GM10847 (cell line): ENCODE measurements around the gene LTK.

Source experiments
- POLR2A ChIP-seq: IDR thresholded peaks from 2 replicates; pipeline ENCODE4 v1.6.1; 2011; ENCODE audit not compliant: insufficient read length; ENCODE audit errors: extremely low read depth

LTK gene

DNA sequence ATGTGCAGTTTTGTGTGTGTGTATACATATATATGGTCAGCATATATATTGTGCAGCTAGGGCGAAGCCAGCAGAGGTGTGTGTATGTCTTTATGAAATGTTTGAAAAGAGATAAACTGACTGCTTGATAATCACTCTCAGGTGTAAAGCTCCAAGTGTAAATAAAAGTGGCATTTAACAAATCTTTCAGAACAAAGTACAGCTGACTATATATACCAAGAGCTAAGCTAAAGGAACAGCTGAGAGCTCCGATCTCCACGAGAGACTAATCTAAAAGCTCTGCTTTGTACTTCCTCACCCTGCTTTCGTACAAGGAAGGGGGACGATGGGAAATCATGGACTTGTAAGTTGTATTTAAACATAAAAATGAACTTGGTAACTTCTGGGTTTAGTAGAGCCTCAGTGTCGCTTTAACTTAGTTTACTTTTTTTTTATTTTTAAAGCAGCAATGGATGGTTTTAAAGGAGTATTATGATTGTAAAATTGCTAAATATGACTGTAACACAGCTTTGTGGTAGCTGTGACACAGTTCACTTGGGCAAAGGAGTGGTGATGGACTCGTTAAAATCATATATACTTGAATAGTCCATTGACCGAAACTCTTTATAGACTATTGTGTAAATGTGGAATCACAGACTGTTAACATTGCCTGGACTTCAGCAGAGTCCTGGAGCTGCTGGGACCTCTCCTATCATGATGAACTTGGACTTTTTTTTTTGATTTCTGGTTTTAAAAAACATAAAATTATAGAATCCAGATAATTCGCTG is 31.3 kb downstream of the LTK start:
- TF ChIP-seq POLR2A: no peak

DNA sequence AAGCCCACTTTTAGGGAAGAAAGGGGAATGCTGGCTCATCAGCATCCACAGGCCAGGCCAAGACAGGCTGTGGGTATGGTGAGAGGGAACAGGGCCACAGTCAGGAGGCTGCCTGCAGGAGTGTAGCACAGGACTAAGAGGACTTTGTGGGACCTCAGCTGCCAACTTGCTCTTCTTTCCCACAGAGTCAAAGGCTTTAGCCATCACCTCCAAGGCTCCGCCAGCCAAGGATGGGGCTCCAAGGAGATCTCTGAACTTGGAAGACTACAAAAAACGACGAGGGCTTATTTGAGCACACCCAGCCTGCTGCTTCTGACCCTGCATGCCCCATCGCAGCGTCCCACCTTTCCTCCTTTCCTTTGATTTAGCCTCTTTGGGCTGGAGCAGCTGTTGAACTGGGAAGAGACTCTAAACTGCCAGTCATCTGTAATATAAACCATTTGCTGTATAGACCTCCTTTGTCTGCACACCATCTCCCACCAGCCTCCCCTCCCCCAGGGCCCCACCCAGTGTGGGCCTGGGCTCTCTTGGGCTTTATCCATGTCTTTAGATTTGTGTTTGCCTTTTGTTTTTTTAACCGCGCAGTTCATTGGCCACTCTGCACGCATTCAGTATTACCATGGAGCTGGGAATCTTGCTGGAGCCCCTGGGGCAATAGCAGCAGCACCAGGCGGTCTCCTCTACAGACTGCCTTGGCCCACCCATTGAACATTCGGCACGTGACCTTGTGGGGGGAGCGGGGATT is 33.1 kb downstream of the LTK start:
- no peak for TF ChIP-seq POLR2A

DNA sequence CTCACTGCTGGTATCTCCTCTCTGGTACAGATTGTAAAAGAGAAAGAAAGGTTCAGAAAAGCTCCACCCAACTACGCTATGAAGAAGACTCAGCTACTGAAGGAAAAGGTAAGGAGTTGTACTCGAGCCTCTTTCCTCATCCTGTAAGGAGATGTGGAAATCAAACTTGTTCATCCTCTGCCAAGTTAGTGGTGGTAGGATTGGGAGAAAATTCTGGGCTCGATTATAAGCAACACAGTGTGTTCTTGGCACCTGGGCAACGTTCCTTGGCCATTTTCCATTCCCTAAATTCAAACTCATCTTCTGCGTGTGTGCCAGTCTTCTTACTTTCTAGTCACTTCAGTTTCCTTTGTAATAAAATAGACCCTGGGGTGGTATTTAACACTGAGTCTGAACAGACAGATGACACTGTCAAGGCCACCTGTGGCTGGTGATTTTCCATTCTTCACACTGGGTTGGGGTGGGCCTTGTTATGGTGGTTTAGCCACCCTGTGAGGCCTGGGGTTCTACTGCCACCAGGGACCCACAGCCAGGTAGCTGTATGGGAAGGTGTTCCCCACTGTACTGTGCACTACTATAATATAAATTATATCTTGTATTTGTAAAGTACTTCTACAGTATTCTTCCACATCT is 37.1 kb downstream of the LTK start:
- TF ChIP-seq POLR2A: no peak

DNA sequence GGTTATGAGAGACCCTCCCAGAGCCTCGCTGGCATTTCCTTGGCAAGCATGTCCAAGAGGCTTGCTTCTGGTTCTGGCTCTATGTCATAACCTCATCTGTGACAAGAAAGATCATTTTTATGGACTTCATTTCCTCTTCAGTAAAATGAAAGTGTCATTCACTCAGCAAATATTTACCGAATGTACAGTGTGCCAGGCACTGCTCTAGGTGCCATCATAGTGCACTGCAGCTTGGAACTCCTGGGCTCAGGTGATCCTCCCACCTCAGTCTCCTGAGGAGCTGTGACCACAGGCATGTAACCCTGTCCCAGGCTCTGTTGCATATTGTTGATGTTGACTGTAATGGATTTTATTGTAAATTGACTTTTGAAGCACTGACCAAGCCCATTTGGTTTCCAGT is 38.7 kb downstream of the LTK start:
- no peak for TF ChIP-seq POLR2A

DNA sequence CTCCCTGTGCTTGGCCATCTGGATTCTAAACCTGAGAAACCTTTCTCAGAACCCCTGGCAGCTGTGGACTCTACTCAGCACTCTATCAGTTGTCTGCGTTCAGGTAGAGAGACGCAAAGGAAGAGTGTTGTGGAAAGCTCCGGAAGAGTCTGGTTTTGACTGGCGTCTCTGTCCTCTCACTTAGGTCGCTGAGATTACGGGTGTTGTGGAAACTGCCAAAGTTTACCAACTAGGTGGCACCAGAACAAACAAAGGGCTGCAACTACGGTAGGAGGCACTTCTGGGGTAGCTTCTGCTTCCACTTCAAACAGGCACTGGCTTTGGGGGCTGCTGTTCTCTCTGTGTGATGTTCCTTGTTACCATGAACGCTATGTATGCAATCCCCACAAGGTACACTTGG is 39.2 kb downstream of the LTK start:
- TF ChIP-seq POLR2A: no peak

DNA sequence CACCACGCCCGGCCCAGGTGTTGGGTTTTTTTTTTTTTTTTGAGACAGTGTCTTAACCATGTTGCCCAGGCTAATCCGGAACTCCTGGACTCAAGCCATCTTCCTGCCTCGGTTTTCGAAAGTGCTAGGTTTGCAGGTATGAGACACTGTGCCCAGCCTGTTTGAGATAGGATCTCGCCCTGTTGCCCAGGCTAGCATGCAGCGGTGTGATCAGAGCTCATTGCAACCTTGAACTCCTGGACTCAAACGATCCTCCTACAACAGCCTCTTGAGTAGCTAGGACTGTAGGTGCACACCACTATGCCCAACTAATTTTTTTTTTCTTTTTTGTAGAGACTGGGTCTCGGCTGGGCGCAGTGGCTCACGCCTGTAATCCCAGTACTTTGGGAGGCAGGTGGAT is 40.2 kb downstream of the LTK start:
- TF ChIP-seq POLR2A: no peak

DNA sequence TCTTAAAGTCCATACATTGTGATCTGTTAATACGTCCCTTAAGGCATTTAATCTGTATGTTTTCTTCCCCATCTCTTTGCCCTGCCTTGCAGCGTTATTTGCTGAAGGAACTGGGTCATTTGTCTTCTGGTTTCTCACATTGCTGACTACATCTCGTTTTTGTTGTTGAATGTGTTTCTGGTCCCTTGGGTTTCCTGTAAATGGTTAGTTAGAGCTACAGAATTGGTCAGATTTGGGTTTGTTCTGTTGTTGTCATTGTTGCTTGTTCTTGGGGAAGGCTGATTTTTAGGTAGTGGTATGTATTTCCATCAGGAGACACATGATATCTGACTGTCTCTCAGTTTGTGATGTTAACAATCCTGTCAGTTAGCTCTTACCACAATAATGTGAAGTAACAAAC is 46.9 kb downstream of the LTK start:
- no peak for TF ChIP-seq POLR2A

DNA sequence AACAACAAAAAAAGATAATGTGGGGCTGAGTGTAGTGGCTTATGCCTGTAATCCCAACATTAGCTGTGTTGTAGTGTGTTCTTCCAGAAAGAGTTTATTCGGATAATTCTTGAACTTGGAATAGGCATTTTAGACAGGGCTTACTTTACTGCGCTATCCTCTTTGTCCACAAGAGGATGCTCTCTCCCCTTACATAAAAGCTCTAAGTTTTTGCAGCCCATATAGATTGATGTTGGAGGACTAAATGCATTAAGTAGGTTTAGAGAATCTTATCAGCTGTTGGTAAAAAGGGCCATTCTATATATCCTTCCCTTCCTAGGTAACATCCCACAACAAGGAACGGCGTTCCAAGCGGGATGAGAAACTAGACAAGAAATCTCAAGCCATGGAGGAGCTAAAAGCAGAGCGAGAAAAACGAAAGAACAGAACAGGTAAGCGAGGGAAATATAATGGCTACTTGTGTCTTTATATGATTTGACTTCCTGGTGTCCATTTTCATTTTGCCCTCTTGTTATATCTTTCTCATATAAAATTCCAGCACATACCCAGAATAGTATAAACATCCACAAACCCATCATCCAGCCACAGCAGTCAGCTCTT is 47.7 kb downstream of the LTK start:
- no peak for TF ChIP-seq POLR2A

DNA sequence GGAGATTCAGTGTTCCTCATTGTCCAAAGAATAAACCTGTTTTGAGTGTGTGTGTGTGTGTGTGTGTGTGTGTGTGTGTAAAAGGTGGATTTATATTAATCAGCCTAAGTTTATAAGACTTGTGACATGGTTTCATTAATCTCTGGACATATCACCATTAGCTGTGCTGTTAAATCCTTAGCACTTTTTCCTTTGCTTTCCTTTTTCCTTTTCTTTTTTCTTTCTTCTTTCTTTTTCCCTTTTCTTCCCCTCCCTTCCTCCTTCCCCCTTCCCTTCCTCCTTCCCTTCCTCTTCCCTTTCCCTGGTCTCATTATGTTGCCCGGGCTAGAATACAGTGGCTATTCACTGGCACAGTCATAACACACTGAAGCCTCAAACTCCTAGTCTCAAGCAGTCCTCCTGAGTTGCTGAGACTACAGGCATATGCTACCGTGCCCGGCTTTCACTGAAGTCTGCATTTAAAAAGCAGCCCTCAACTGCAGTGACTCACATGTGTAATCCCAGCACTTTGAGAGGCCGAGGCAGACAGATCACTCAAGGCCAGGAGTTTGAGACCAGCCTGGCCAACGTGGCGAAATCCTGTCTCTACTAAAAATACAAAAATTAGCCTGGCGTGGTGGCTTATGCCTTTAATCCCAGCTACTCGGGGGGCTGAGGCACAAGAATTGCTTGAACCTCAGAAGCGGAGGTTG is 48.6 kb downstream of the LTK start:
- no peak for TF ChIP-seq POLR2A

DNA sequence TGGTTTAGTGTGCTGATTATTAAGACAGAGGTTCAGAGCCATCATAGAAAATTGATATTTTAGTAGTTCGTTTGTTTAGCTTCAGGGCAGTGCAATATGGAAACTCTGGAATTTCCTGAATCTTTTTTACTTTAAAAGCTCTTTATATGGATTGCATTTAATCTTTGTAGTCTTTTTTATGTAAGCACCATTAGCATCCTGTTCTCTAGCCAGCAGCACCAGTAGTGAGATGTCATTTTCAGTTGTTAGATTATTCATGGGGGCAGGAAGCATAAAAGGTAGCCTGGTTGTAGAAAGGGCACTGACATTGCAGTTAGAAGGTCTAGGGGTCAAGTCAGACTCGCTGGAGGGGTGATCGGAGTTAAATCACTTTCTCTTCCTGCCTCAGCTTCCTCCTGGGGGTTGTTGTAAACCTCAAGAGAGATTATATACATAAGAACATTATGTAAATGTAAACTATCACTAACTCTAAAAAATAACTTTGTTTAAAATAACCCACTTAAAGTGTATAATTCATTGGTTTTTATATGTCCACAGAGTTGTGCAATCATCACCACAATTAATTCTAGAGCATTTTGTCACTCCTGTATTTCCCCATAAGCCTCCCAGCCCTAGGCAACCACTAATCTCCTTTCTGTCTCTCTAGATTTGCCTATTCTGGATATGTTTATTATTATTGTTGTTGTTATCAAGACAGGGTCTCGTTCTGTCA is 51.4 kb downstream of the LTK start:
- TF ChIP-seq POLR2A: no peak
